K562 (cell line): Measurements from ENCODE around the gene PPM1G. TPM values are rescaled to one million over a fixed set of nuclear protein-coding genes. Genes with fewer than 3 reads are reported as not detected.

Source experiments
- FOSL1 ChIP-seq: fragments of 200-800 bp; sonication (Bioruptor generic); conservative IDR thresholded peaks from 2 replicates; pipeline ENCODE4 v1.6.1; 2016; ENCODE audit warnings: missing genetic modification characterization, missing compliant biosample characterization
- GABPB2 ChIP-seq: fragments of 250-450 bp; sonication (Bioruptor Pico); conservative IDR thresholded peaks from 2 replicates; pipeline ENCODE4 v1.5.1; 2021; ENCODE audit warnings: mild to moderate bottlenecking
- HDAC6 ChIP-seq: IDR thresholded peaks from 2 replicates; pipeline ENCODE4 v1.6.1; 2012; ENCODE audit warnings: low read depth, mild to moderate bottlenecking, control low read depth, inconsistent platforms, low read length, moderate library complexity
- KDM2B ChIP-seq: fragments of 250-450 bp; sonication (Bioruptor Pico); IDR thresholded peaks from 2 replicates; pipeline ENCODE4 v1.8.0; 2021; ENCODE audit warnings: mild to moderate bottlenecking, moderate library complexity
- MTA3 ChIP-seq: fragments of 450-650 bp; formaldehyde crosslinking; IDR thresholded peaks from 2 replicates; pipeline ENCODE4 v1.6.1; 2017; ENCODE audit warnings: mild to moderate bottlenecking, borderline replicate concordance
- MYNN ChIP-seq, 2 experiments: sonication (generic); formaldehyde crosslinking in 1 of 2; IDR thresholded peaks; 2 replicates each; pipeline versions ENCODE4 v1.5.0 to v1.6.1; 2016 to 2020; ENCODE audit warnings: antibody characterized with exemption in 1 of 2, missing genetic modification reagents in 1 of 2
- NONO ChIP-seq, 2 experiments: fragments of 200-400 bp in 1 of 2; fragments of 450-650 bp in 1 of 2; formaldehyde crosslinking in 1 of 2; IDR thresholded peaks; 2 replicates each; pipeline ENCODE4 v1.6.1; 2017; ENCODE audit warnings: low read depth in 2 of 2, mild to moderate bottlenecking in 2 of 2, moderate library complexity in 2 of 2, low read length in 1 of 2
- PRDM10 ChIP-seq: fragments of 450-650 bp; IDR thresholded peaks from 2 replicates; pipeline ENCODE4 v1.6.1; 2018; ENCODE audit not compliant: partially characterized antibody
- SIRT6 ChIP-seq: IDR thresholded peaks from one replicate; pipeline ENCODE4 v1.6.1; 2012; ENCODE audit warnings: low read depth, mild to moderate bottlenecking, control low read depth, inconsistent platforms, low read length, moderate library complexity
- SMARCC2 ChIP-seq: fragments of 450-650 bp; IDR thresholded peaks from 2 replicates; pipeline ENCODE4 v1.6.1; 2017; ENCODE audit warnings: antibody characterized with exemption, moderate library complexity, mild to moderate bottlenecking, low read depth
- TCFL5 ChIP-seq: fragments of 250-450 bp; sonication (Bioruptor Pico); conservative IDR thresholded peaks from 2 replicates; pipeline ENCODE4 v1.6.1; 2021; ENCODE audit warnings: mild to moderate bottlenecking, moderate library complexity, matching md5 sums
- ZNF592 ChIP-seq: fragments of 450-650 bp; IDR thresholded peaks from 2 replicates; pipeline ENCODE4 v1.6.1; 2017; ENCODE audit warnings: antibody characterized with exemption, mild to moderate bottlenecking
- ZNF79 ChIP-seq: fragments of 250-450 bp; sonication (Bioruptor Pico); IDR thresholded peaks from 2 replicates; pipeline ENCODE4 v1.4.0; 2020; ENCODE audit warnings: low read depth, mild to moderate bottlenecking, moderate library complexity
- polyA plus RNA-seq, 8 experiments: library from polyadenylated mRNA; depleted of rRNA in 4 of 8; stranded (reverse) in 5 of 8; unstranded in 3 of 8; fragments of >200 nt; fragmentation: Nextera tagmentation in 2 of 8; fragmentation: Illumina TruSeq in 1 of 8; extraction: Ambion mirVana in 2 of 8; extraction: Trizol in 1 of 8; gene quantifications; 2 replicates each; pipeline versions ENCODE4 v1.2.1 to v1.2.3, GENCODE V29; 2011 to 2014; ENCODE audit warnings: inconsistent platforms in 1 of 8, missing spikeins in 1 of 8
- total RNA-seq, 7 experiments: library from RNA; depleted of rRNA in 6 of 7; stranded (reverse); fragments of >200 nt in 6 of 7; fragmentation: Illumina TruSeq in 2 of 7; extraction: Trizol in 2 of 7; gene quantifications; 2 replicates each; pipeline versions ENCODE4 v1.2.1 to v1.2.3, GENCODE V29; 2011 to 2021; ENCODE audit warnings: low replicate concordance in 1 of 7
- TF ChIP-seq, protein P1 (sequence below): fragments of 450-650 bp; IDR thresholded peaks from 2 replicates; pipeline ENCODE4 v1.6.1; 2017; ENCODE audit warnings: mild to moderate bottlenecking, moderate library complexity
- TF ChIP-seq, protein P2 (sequence below), 2 experiments: fragments of 450-650 bp in 1 of 2; sonication (generic) in 1 of 2; formaldehyde crosslinking; conservative IDR thresholded peaks; 2 replicates each; pipeline versions ENCODE4 v1.4.0 to v1.8.1; 2020 to 2022; ENCODE audit warnings: mild to moderate bottlenecking in 1 of 2, missing genetic modification reagents in 1 of 2

Gene PPM1G
- total and polyA plus RNA-seq, 9 of the 15 experiments (the other 6 are each of a cell fraction or from before 2014, with no cell fraction given), result 61.7 to 230 (median 153) TPM

DNA sequence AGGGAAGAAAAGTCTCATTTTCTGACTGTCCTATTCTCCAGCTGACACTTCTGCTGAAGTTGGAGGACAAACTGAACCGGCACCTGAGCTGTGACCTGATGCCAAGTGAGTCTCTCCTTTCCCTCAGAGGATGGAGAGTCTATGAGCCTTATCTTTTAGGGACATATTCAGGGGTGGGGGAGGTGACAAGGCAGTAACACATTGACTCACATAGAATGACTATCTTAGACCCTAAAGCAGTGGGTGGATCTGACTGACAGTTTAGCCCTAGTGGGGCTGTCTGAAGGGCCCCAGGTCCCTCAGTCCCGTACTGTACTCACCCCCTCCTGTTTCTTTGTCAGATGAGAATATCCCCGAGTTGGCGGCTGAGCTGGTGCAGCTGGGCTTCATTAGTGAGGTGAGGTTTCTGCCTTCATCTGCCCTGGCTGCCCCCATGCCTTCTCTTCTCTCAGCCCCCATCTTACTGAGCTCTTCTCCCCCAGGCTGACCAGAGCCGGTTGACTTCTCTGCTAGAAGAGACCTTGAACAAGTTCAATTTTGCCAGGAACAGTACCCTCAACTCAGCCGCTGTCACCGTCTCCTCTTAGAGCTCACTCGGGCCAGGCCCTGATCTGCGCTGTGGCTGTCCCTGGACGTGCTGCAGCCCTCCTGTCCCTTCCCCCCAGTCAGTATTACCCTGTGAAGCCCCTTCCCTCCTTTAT, 32.0 kb upstream of the PPM1G start (continued):
- peak; percentile 48; the same call in 1 of the 2 replicates for TF ChIP-seq ZNF592
- 0 out of 2 replicates have a peak, but pooled peaks have one; percentile 45 for TF ChIP-seq SMARCC2
- peak; percentile 83 for TF ChIP-seq FOSL1 (tag)
- no peak for TF ChIP-seq KDM2B
- TF ChIP-seq SIRT6, result no peak
- peak; percentile 66 for TF ChIP-seq PRDM10
- TF ChIP-seq TCFL5 (CRISPR knock-in tag), result no peak
- TF ChIP-seq MYNN (IDR thresholded peaks at IDR 0.05), result peak; percentile 52; the same call in 1 of the 2 replicates
- no peak for TF ChIP-seq MYNN (CRISPR knock-in tag; IDR thresholded peaks at IDR 0.05)
- no peak for TF ChIP-seq HDAC6
- TF ChIP-seq GABPB2, result no peak
- TF ChIP-seq, protein P1, sequence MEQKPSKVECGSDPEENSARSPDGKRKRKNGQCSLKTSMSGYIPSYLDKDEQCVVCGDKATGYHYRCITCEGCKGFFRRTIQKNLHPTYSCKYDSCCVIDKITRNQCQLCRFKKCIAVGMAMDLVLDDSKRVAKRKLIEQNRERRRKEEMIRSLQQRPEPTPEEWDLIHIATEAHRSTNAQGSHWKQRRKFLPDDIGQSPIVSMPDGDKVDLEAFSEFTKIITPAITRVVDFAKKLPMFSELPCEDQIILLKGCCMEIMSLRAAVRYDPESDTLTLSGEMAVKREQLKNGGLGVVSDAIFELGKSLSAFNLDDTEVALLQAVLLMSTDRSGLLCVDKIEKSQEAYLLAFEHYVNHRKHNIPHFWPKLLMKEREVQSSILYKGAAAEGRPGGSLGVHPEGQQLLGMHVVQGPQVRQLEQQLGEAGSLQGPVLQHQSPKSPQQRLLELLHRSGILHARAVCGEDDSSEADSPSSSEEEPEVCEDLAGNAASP, result no peak
- TF ChIP-seq NONO (IDR thresholded peaks at IDR 0.05; ENCODE audit: low read depth in 2 of 2, low read length in 1 of 2), result no peak
- peak; percentile 28; the same call in 1 of the 2 replicates for TF ChIP-seq MTA3
- no peak for TF ChIP-seq ZNF79 (CRISPR knock-in tag)
- TF ChIP-seq, protein P2, sequence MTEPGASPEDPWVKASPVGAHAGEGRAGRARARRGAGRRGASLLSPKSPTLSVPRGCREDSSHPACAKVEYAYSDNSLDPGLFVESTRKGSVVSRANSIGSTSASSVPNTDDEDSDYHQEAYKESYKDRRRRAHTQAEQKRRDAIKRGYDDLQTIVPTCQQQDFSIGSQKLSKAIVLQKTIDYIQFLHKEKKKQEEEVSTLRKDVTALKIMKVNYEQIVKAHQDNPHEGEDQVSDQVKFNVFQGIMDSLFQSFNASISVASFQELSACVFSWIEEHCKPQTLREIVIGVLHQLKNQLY (CRISPR knock-in tag; conservative IDR thresholded peaks at IDR 0.05), result no peak
